HepG2 (cell line): ENCODE results near the gene CHPF. TPM values are rescaled to one million over a fixed set of nuclear protein-coding genes. Genes with fewer than 3 reads are reported as not detected.
A peak's percentile ranks its signal among the peaks of the same experiment; 100 is the strongest.

Experiments used
- ATAC-seq: fragments of 200-7000 bp; cut with Tn5 transposase; 3 replicates; pipeline ENCODE4 v1.9.1; 2020; ENCODE audit warnings: mild to moderate bottlenecking, moderate library complexity
- BruUV-seq: library from RNA; stranded (reverse); fragments of 400-500 nt; replicated peaks from 2 replicates; lab custom pipeline; 2021; lab: Mats Ljungman, UMichigan
- CTCF ChIA-PET: fragments of 300-600 bp; formaldehyde crosslinking; extraction: SDS; loops from one replicate; lab custom pipeline; 2021; ENCODE audit warnings: low total read pairs, inconsistent platforms, low intra/inter-chr PET ratio; lab: Yijun Ruan, JAX
- POLR2A ChIA-PET: fragments of 350-600 bp; sonication (Branson Sonifier 250); formaldehyde crosslinking; loops from one replicate; lab custom pipeline; 2020; ENCODE audit warnings: antibody characterized with exemption, inconsistent platforms; lab: Yijun Ruan, JAX
- DNase-seq: peaks from one replicate; pipeline ENCODE4 v3.0.0-alpha.2; 2015; ENCODE audit warnings: low spot score
- FAIRE-seq: peaks from 3 replicates; lab custom pipeline; 2011; peaks lifted over from hg19 to GRCh38; lab: Jason Lieb, UNC
- H2AFZ ChIP-seq: one replicate; pipeline ENCODE4 v1.6.1; 2011; ENCODE audit warnings: low read length, inconsistent platforms
- H3K27ac ChIP-seq: fragments of 300-600 bp; 3 replicates; pipeline ENCODE4 v1.8.0; 2011; ENCODE audit warnings: mixed run types, mild to moderate bottlenecking, mixed read lengths, low read length, inconsistent platforms; ENCODE audit not compliant: insufficient read depth; ENCODE audit errors: extremely low read length
- H3K27me3 ChIP-seq, 2 experiments: fragments of 200-600 bp in 1 of 2; 2 replicates in 1 of 2; 3 replicates in 1 of 2; pipeline versions ENCODE4 v1.6.0 to v1.8.0; 2011; ENCODE audit warnings: low read length in 2 of 2, mild to moderate bottlenecking in 2 of 2, moderate library complexity in 2 of 2, inconsistent platforms in 1 of 2; ENCODE audit not compliant: insufficient read depth in 2 of 2, control insufficient read depth in 1 of 2
- H3K36me3 ChIP-seq, 2 experiments: fragments of 200-600 bp in 1 of 2; replicated peaks in 1 of 2; 2 replicates in 1 of 2; 3 replicates in 1 of 2; pipeline versions ENCODE4 v1.5.1 to v1.8.0; 2011; ENCODE audit warnings: low read length in 2 of 2, inconsistent platforms in 1 of 2; ENCODE audit not compliant: insufficient read depth in 2 of 2, control insufficient read depth in 1 of 2
- H3K4me1 ChIP-seq: 2 replicates; pipeline ENCODE4 v1.5.1; 2012; ENCODE audit warnings: low read length, inconsistent platforms; ENCODE audit not compliant: insufficient read depth
- H3K4me2 ChIP-seq: 2 replicates; pipeline ENCODE4 v1.6.0; 2011; ENCODE audit warnings: low read depth, low read length, inconsistent platforms
- H3K4me3 ChIP-seq, 3 experiments: fragments of 200-600 bp in 1 of 3; sonication (generic), shearing (Covaris generic) in 1 of 3; replicated peaks in 1 of 3; 2 replicates each; pipeline ENCODE4 v1.5.1; 2011 to 2016; ENCODE audit warnings: low read length in 3 of 3, inconsistent platforms in 2 of 3, low read depth in 2 of 3, mild to moderate bottlenecking in 2 of 3, control low read depth in 1 of 3, mixed read lengths in 1 of 3; ENCODE audit not compliant: insufficient read depth in 1 of 3
- H3K79me2 ChIP-seq: one replicate; pipeline ENCODE4 v1.6.1; 2011; ENCODE audit warnings: low read length, inconsistent platforms; ENCODE audit not compliant: insufficient read depth
- H3K9ac ChIP-seq: 2 replicates; pipeline ENCODE4 v1.6.0; 2011; ENCODE audit warnings: mild to moderate bottlenecking, low read depth, low read length, inconsistent platforms; ENCODE audit not compliant: insufficient read depth
- H3K9me3 ChIP-seq: 2 replicates; pipeline ENCODE4 v1.5.1; 2012; ENCODE audit warnings: mild to moderate bottlenecking, low read length
- H4K20me1 ChIP-seq: 2 replicates; pipeline ENCODE4 v1.6.0; 2011; ENCODE audit warnings: inconsistent platforms, mild to moderate bottlenecking, low read length, moderate library complexity; ENCODE audit not compliant: insufficient read depth
- ATF3 ChIP-seq: sonication (generic); formaldehyde crosslinking; IDR thresholded peaks from 2 replicates; pipeline ENCODE4 v1.4.0; 2020; ENCODE audit warnings: missing genetic modification reagents
- CBX2 ChIP-seq, 2 experiments: fragments of 200-600 bp in 1 of 2; sonication (generic); formaldehyde crosslinking in 1 of 2; IDR thresholded peaks; 2 replicates each; pipeline versions ENCODE4 v1.7.0 to v1.8.1; 2018 to 2022; ENCODE audit warnings: low read depth in 2 of 2, low read length in 1 of 2, mild to moderate bottlenecking in 1 of 2, missing genetic modification reagents in 1 of 2
- EZH2 ChIP-seq: conservative IDR thresholded peaks from 2 replicates; pipeline ENCODE4 v1.6.1; 2012; ENCODE audit warnings: mild to moderate bottlenecking, low read depth, low read length, moderate library complexity
- MTERF4 ChIP-seq: sonication (generic); formaldehyde crosslinking; IDR thresholded peaks from 2 replicates; pipeline ENCODE4 v1.8.0; 2023; ENCODE audit warnings: mild to moderate bottlenecking, missing genetic modification reagents
- NCOA5 ChIP-seq: sonication (generic); formaldehyde crosslinking; IDR thresholded peaks from 2 replicates; pipeline ENCODE4 v1.4.0; 2020; ENCODE audit warnings: missing genetic modification reagents
- PREB ChIP-seq: sonication (generic); formaldehyde crosslinking; IDR thresholded peaks from 2 replicates; pipeline ENCODE4 v1.4.0; 2020; ENCODE audit warnings: missing genetic modification reagents
- RERE ChIP-seq: IDR thresholded peaks from 2 replicates; pipeline ENCODE4 v1.6.1; 2016; ENCODE audit warnings: low read depth, missing genetic modification reagents, missing compliant biosample characterization
- STAG1 ChIP-seq: sonication (generic); formaldehyde crosslinking; IDR thresholded peaks from 2 replicates; pipeline ENCODE4 v1.4.0; 2020; ENCODE audit warnings: missing genetic modification reagents
- TFAP4 ChIP-seq: sonication (generic); IDR thresholded peaks from 2 replicates; pipeline ENCODE4 v1.6.1; 2016; ENCODE audit warnings: low read depth, borderline replicate concordance
- ZFP1 ChIP-seq: IDR thresholded peaks from 2 replicates; pipeline ENCODE4 v1.6.1; 2016
- ZNF749 ChIP-seq: sonication (generic); formaldehyde crosslinking; IDR thresholded peaks from 2 replicates; pipeline ENCODE4 v1.8.0; 2022; ENCODE audit warnings: mild to moderate bottlenecking, missing genetic modification reagents, moderate library complexity, borderline replicate concordance
- whole genome bisulfite sequencing: methylation state at CpG from one replicate; pipeline ENCODE4 v1.1.6; 2017; ENCODE audit warnings: low lambda C conversion rate; 5-methylcytosine and 5-hydroxymethylcytosine counted together
- in situ Hi-C: cut with HindIII; loops from 2 replicates; pipeline ENCODE4 v1.10.0; 2017; ENCODE audit warnings: low pct_unique_long_range_greater_than_20kb; ENCODE audit not compliant: extremely low pct_ligation_motif_present
- intact Hi-C: fragments of 100-400 bp; cut with micrococcal nuclease; formaldehyde crosslinking; loops from one replicate; pipeline ENCODE4 v1.10.0; 2022; ENCODE audit not compliant: unreplicated experiment
- polyA plus RNA-seq, 8 experiments: library from polyadenylated mRNA; depleted of rRNA in 3 of 8; stranded (reverse) in 7 of 8; unstranded in 1 of 8; fragments of >200 nt; fragmentation: Illumina TruSeq in 4 of 8; extraction: Trizol in 4 of 8; gene quantifications; 2 replicates each; pipeline versions ENCODE4 v1.2.1 to v1.2.3, GENCODE V29; 2011 to 2016; ENCODE audit warnings: low read depth in 4 of 8, missing spikeins in 1 of 8, mixed read lengths in 1 of 8; ENCODE audit not compliant: insufficient read depth in 1 of 8
- total RNA-seq, 5 experiments: library from RNA; depleted of rRNA; stranded (reverse); fragments of >200 nt; fragmentation: Illumina TruSeq; extraction: Trizol; gene quantifications; 2 replicates each; pipeline ENCODE4 v1.2.3, GENCODE V29; 2016; ENCODE audit warnings: low read depth in 1 of 5

Gene CHPF
- total and polyA plus RNA-seq, 2 of the 13 experiments (the other 11 are each of a cell fraction or from before 2014, with no cell fraction given) = 79.6 to 111 TPM

- POLR2A ChIA-PET = no interaction called here
- in situ Hi-C loops (loop anchor here (5.0 kb wide), 2 partner anchors 40 to 130 kb away; no protein-coding TSS in a partner anchor), intact Hi-C loops (loop anchor here (10.0 kb wide), 1 partner anchor 237 kb away; no protein-coding TSS in a partner anchor)
- 2% methylated on average over 17 of the region's 20 CpGs for WGBS
- no TSS peak for BruUV-seq
- H3K79me2 ChIP-seq = no peaks in the 10 kb centered on the region
- DNase-seq = no peak
- no peaks in the 10 kb centered on the region for H4K20me1 ChIP-seq
- H2AFZ ChIP-seq = no peak overlapping the region
- H3K27ac ChIP-seq = no peak overlapping the region
- peaks cover 21 to 91% of the 10 kb centered on the region in 2 experiments; a peak in 4 of 5 replicates for H3K27me3 ChIP-seq
- H3K4me3 ChIP-seq = no peak overlapping the region
- no peaks in the 10 kb centered on the region for H3K36me3 ChIP-seq
- FAIRE-seq = no peak
- ATAC-seq = no peak
- H3K9me3 ChIP-seq = no peaks in the 10 kb centered on the region
- H3K9ac ChIP-seq = no peak overlapping the region
- H3K4me2 ChIP-seq = no peak overlapping the region
- CTCF ChIA-PET = interaction anchor here (2.6 to 5.4 kb wide), 2 partner anchors 36 to 55 kb away, joined by 39 to 53 read pairs; a partner anchor contains a TSS
- peaks cover 11% of the 10 kb centered on the region for H3K4me1 ChIP-seq
- peak; percentile 24; the same call in 1 of the 2 replicates for TF ChIP-seq TFAP4
- TF ChIP-seq CBX2 (IDR thresholded peaks at IDR 0.05; ENCODE audit: low read depth, low read length) = no peak
- no peak for TF ChIP-seq CBX2 (CRISPR knock-in tag; IDR thresholded peaks at IDR 0.05; ENCODE audit: low read depth)
- no peak for TF ChIP-seq MTERF4 (CRISPR knock-in tag)
- TF ChIP-seq EZH2 = peak; percentile 14; the same call in 1 of the 2 replicates
- no peak for TF ChIP-seq ZNF749 (CRISPR knock-in tag)
- TF ChIP-seq ZFP1 (CRISPR knock-in tag) = no peak
- no peak for TF ChIP-seq PREB (CRISPR knock-in tag)
- TF ChIP-seq STAG1 (CRISPR knock-in tag) = peak; percentile 18; the same call in 1 of the 2 replicates
- TF ChIP-seq RERE (CRISPR knock-in tag) = no peak
- TF ChIP-seq ATF3 = no peak
- no peak for TF ChIP-seq NCOA5 (CRISPR knock-in tag)
These were observed 11.8 kb downstream of the CHPF start for GRCh38 chr2:219531639-219532377.
